CD4-positive, alpha-beta T cell (primary cell): ENCODE data around the gene AIDA. TPM values are rescaled to one million over a fixed set of nuclear protein-coding genes. Genes with fewer than 3 reads are reported as not detected.
A peak's percentile ranks its signal among the peaks of the same experiment; 100 is the strongest.

ENCODE experiments used
- ATAC-seq: fragments of 200-7000 bp; cut with Tn5 transposase; one replicate; pipeline ENCODE4 v1.10.0; 2022; ENCODE audit warnings: mild to moderate bottlenecking; ENCODE audit not compliant: poor library complexity
- CTCF ChIA-PET: fragments of 350-600 bp; sonication (Branson Sonifier 250); formaldehyde crosslinking; loops from one replicate; lab custom pipeline; 2021; ENCODE audit warnings: antibody characterized with exemption, inconsistent platforms; lab: Charles Lee
- POLR2A ChIA-PET: fragments of 350-600 bp; sonication (Branson Sonifier 250); formaldehyde crosslinking; loops from one replicate; lab custom pipeline; 2021; ENCODE audit warnings: antibody characterized with exemption, inconsistent platforms; lab: Charles Lee
- DNase-seq, 14 experiments: peaks; one replicate each; pipeline ENCODE4 v3.0.0-alpha.2; 2013 to 2020; ENCODE audit warnings: mixed read lengths in 2 of 14
- H3K27ac ChIP-seq, 2 donors: one replicate each; pipeline versions ENCODE4 v1.5.1 to v1.7.0; 2013; ENCODE audit warnings: low read length in 2 of 2, low read depth in 1 of 2, mild to moderate bottlenecking in 1 of 2
- H3K27me3 ChIP-seq, 2 experiments: 1 replicate in 1 of 2; 2 replicates in 1 of 2; pipeline versions ENCODE4 v1.6.1 to v1.7.0; 2013; ENCODE audit warnings: low read length in 2 of 2, control low read depth in 1 of 2, mild to moderate bottlenecking in 1 of 2, moderate library complexity in 1 of 2; ENCODE audit not compliant: insufficient read depth in 2 of 2, control insufficient read depth in 1 of 2
- H3K36me3 ChIP-seq: one replicate; pipeline ENCODE4 v1.6.1; 2013; ENCODE audit warnings: low read length, control low read depth; ENCODE audit not compliant: insufficient read depth
- H3K4me1 ChIP-seq: one replicate; pipeline ENCODE4 v1.6.1; 2013; ENCODE audit warnings: low read length, control low read depth; ENCODE audit not compliant: insufficient read depth
- H3K4me3 ChIP-seq: one replicate; pipeline ENCODE4 v1.5.1; 2013; ENCODE audit warnings: mild to moderate bottlenecking, low read length, moderate library complexity
- H3K9me3 ChIP-seq, 2 experiments: 1 replicate in 1 of 2; 2 replicates in 1 of 2; pipeline versions ENCODE4 v1.6.1 to v1.7.0; 2013; ENCODE audit warnings: low read length in 2 of 2, mild to moderate bottlenecking in 2 of 2, control low read depth in 1 of 2, moderate library complexity in 1 of 2; ENCODE audit not compliant: control insufficient read depth in 1 of 2, insufficient read depth in 1 of 2
- H3K27ac Mint-ChIP-seq: one replicate; pipeline ENCODE4 v1.8.0; 2020; ENCODE audit warnings: mixed read lengths
- H3K27me3 Mint-ChIP-seq: one replicate; pipeline ENCODE4 v1.8.0; 2021; ENCODE audit warnings: mixed read lengths
- H3K36me3 Mint-ChIP-seq: one replicate; pipeline ENCODE4 v1.8.0; 2021; ENCODE audit warnings: low read depth, mixed read lengths
- H3K4me1 Mint-ChIP-seq: one replicate; pipeline ENCODE4 v1.8.0; 2021; ENCODE audit warnings: low read depth, mixed read lengths
- H3K4me3 Mint-ChIP-seq: one replicate; pipeline ENCODE4 v1.8.0; 2020; ENCODE audit warnings: mild to moderate bottlenecking, mixed read lengths
- H3K9me3 Mint-ChIP-seq: one replicate; pipeline ENCODE4 v1.8.0; 2020; ENCODE audit warnings: mixed read lengths
- CTCF ChIP-seq: fragments of 200-600 bp; IDR thresholded peaks from one replicate; pipeline ENCODE4 v1.8.0; 2022; ENCODE audit warnings: antibody characterized with exemption, mild to moderate bottlenecking
- intact Hi-C, 2 experiments: fragments of 100-400 bp; cut with DNase I in 1 of 2; cut with micrococcal nuclease in 1 of 2; formaldehyde crosslinking; loops; one replicate each; pipeline versions ENCODE4 v1.15.1 to v1.9.0; 2023 to 2025; cut with DNase I, micrococcal nuclease
- total RNA-seq, 174 experiments: library from RNA in 2 of 174; stranded (reverse) in 2 of 174; gene quantifications; one replicate each; pipeline ENCODE4 v1.2.3 and lab custom pipeline; 2021 to 2026

AIDA gene
- total RNA-seq, 2 experiments from 2014 or later = 23.6 to 25.1 TPM

GRCh38 chr1:222736470-222736869 is 24.2 kb upstream of the AIDA start:
- ChIA-PET CTCF (no interaction called here), POLR2A (interaction anchor here (2.3 kb wide), 1 partner anchor 23 kb away, joined by 11 read pairs; the partner anchor contains the start of gene BROX)
- H3K4me3 Mint-ChIP-seq = no peak overlapping the region
- intact Hi-C loops = loop anchor here (2.0 to 5.0 kb wide), 2 partner anchors 946 kb away; no protein-coding TSS in a partner anchor
- Histone ChIP-seq H3K9me3 (no peaks in the 10 kb centered on the region), H3K36me3 (peaks cover 34% of the 10 kb centered on the region), H3K27ac (no peak overlapping the region), H3K4me3 (no peak overlapping the region), H3K4me1 (no peaks in the 10 kb centered on the region), H3K27me3 (no peaks in the 10 kb centered on the region)
- peaks cover 39% of the 10 kb centered on the region for H3K36me3 Mint-ChIP-seq
- ATAC-seq (no peak), DNase-seq (no peak)
- H3K27me3 Mint-ChIP-seq = no peaks in the 10 kb centered on the region
- H3K27ac Mint-ChIP-seq = no peak overlapping the region
- no peak for TF ChIP-seq CTCF
- H3K4me1 Mint-ChIP-seq = no peaks in the 10 kb centered on the region
- no peaks in the 10 kb centered on the region for H3K9me3 Mint-ChIP-seq

GRCh38 chr1:222734740-222735139 is 22.4 kb upstream of the AIDA start:
- H3K4me1 ChIP-seq = no peaks in the 10 kb centered on the region
- H3K36me3 ChIP-seq = peaks cover 51% of the 10 kb centered on the region
- Mint-ChIP-seq H3K27me3 (no peaks in the 10 kb centered on the region), H3K36me3 (peaks cover 56% of the 10 kb centered on the region), H3K27ac (no peak overlapping the region), H3K9me3 (no peaks in the 10 kb centered on the region), H3K4me1 (no peaks in the 10 kb centered on the region), H3K4me3 (no peak overlapping the region)
- no peaks in the 10 kb centered on the region for H3K27me3 ChIP-seq
- ATAC-seq (no peak), DNase-seq (no peak)
- ChIA-PET POLR2A (no interaction called here), CTCF (no interaction called here)
- no peak overlapping the region for H3K4me3 ChIP-seq
- intact Hi-C loops = loop anchor here in 1 of 2 experiments (5.0 kb wide), 1 partner anchor 948 kb away; no protein-coding TSS in a partner anchor
- H3K9me3 ChIP-seq = no peaks in the 10 kb centered on the region
- no peak for TF ChIP-seq CTCF
- no peak overlapping the region for H3K27ac ChIP-seq

- Histone ChIP-seq H3K27ac (no peak overlapping the region), H3K4me3 (no peak overlapping the region), H3K9me3 (no peaks in the 10 kb centered on the region), H3K4me1 (no peaks in the 10 kb centered on the region), H3K27me3 (no peaks in the 10 kb centered on the region), H3K36me3 (peaks cover 73% of the 10 kb centered on the region)
- Mint-ChIP-seq H3K36me3 (peaks cover 78% of the 10 kb centered on the region), H3K27me3 (no peaks in the 10 kb centered on the region), H3K9me3 (no peaks in the 10 kb centered on the region), H3K4me3 (no peak overlapping the region), H3K4me1 (no peaks in the 10 kb centered on the region), H3K27ac (no peak overlapping the region)
- TF ChIP-seq CTCF = no peak
- intact Hi-C loops = no loop called here
- DNase-seq = peak in 1 of 14 experiments; percentile 16
- POLR2A ChIA-PET = interaction anchor here (1.9 kb wide), 1 partner anchor 19 kb away, joined by 9 read pairs; no protein-coding TSS in a partner anchor
- ATAC-seq = no peak
- CTCF ChIA-PET = no interaction called here
Observed at GRCh38 chr1:222732216-222733159, 20.2 kb upstream of the AIDA start.
